Breast epithelium (tissue), 4 donors: ENCODE measurements around the gene RPS25. TPM values are rescaled to one million over a fixed set of nuclear protein-coding genes. Genes with fewer than 3 reads are reported as not detected.
A peak's percentile ranks its signal among the peaks of the same experiment; 100 is the strongest.

Source experiments
- DNase-seq, 2 donors: peaks; one replicate each; pipeline ENCODE4 v3.0.0-alpha.2; 2019; ENCODE audit warnings: low spot score in 2 of 2
- H3K27ac ChIP-seq, 2 donors: fragments of 200-600 bp; sonication (generic) in 1 of 2; one replicate each; pipeline ENCODE4 v1.5.1; 2016 to 2019; ENCODE audit warnings: mild to moderate bottlenecking in 1 of 2
- H3K27me3 ChIP-seq, 2 donors: fragments of 200-600 bp; sonication (generic) in 1 of 2; one replicate each; pipeline versions ENCODE4 v1.5.1 to v1.6.0; 2017 to 2019; ENCODE audit warnings: control low read depth in 1 of 2, mild to moderate bottlenecking in 1 of 2
- H3K36me3 ChIP-seq: fragments of 200-600 bp; one replicate; pipeline ENCODE4 v1.5.1; 2019
- H3K4me1 ChIP-seq, 2 donors: fragments of 200-600 bp; sonication (generic); one replicate each; pipeline ENCODE4 v1.5.1; 2016 to 2019; ENCODE audit warnings: control low read depth in 1 of 2
- H3K4me3 ChIP-seq, 3 donors: fragments of 200-600 bp; sonication (generic); 1 replicate in 2 of 3; 2 replicates in 1 of 3; pipeline ENCODE4 v1.5.1; 2016 to 2019; ENCODE audit warnings: mild to moderate bottlenecking in 3 of 3, moderate library complexity in 2 of 3
- H3K9me3 ChIP-seq, 2 donors: fragments of 200-600 bp; sonication (generic) in 1 of 2; one replicate each; pipeline ENCODE4 v1.5.1; 2016 to 2019; ENCODE audit warnings: control low read depth in 1 of 2
- CTCF ChIP-seq, 3 donors: fragments of 450-650 bp; IDR thresholded peaks; one replicate each; pipeline ENCODE4 v1.5.1; 2016 to 2017; ENCODE audit warnings: antibody characterized with exemption in 3 of 3, mild to moderate bottlenecking in 3 of 3, moderate library complexity in 3 of 3
- POLR2A ChIP-seq: fragments of 450-650 bp; IDR thresholded peaks from one replicate; pipeline ENCODE4 v1.6.1; 2016; ENCODE audit warnings: antibody characterized with exemption, mild to moderate bottlenecking, moderate library complexity
- POLR2AphosphoS5 ChIP-seq, 3 donors: sonication (generic); formaldehyde crosslinking; IDR thresholded peaks; one replicate each; pipeline ENCODE4 v1.6.1; 2017; ENCODE audit warnings: antibody characterized with exemption in 3 of 3
- intact Hi-C: fragments of 100-400 bp; cut with DNase I; formaldehyde crosslinking; loops from one replicate; pipeline ENCODE4 v1.15.1; 2023; ENCODE audit warnings: low total_unique reads
- total RNA-seq, 3 donors: library from RNA; depleted of rRNA; stranded (reverse); fragments of >200 nt; gene quantifications; one replicate each; pipeline ENCODE4 v1.1.0, GENCODE V29; 2016

The RPS25 gene
- total RNA-seq, 3 donors from 2014 or later = 1,984 to 3,403 (median 2,926) TPM

- H3K27ac ChIP-seq = peak within 1 kb of the TSS; percentile 86 to 90
- H3K9me3 ChIP-seq = no peaks in the 10 kb centered on the region
- DNase-seq = peak; percentile 98
- H3K4me1 ChIP-seq = peaks cover 0 to 19% of the 10 kb centered on the region in 2 donors
- intact Hi-C loops = no loop called here
- H3K36me3 ChIP-seq = no peaks in the 10 kb centered on the region
- TF ChIP-seq CTCF (IDR thresholded peaks at IDR 0.05) (peak in 2 of 3 donors; percentile 89 to 90), POLR2A (no peak), POLR2AphosphoS5 (IDR thresholded peaks at IDR 0.05) (peak in 2 of 3 donors; percentile 42 to 49)
- H3K4me3 ChIP-seq = peak within 1 kb of the TSS; percentile 62 to 86 (median 81)
- no peaks in the 10 kb centered on the region for H3K27me3 ChIP-seq
These were observed 12.3 kb upstream of the RPS25 start, which contains the start of gene SLC37A4 for GRCh38 chr11:119030329-119031047. Gene SLC37A4 (minus strand): TSS chr11:119030877.

GRCh38 chr11:119030029-119030328 lies 11.8 kb upstream of the RPS25 start:
- DNase-seq = no peak
- no peaks in the 10 kb centered on the region for H3K36me3 ChIP-seq
- H3K9me3 ChIP-seq = no peaks in the 10 kb centered on the region
- intact Hi-C loops = no loop called here
- peak overlapping the region; percentile 86 to 90 for H3K27ac ChIP-seq
- peaks cover 0 to 19% of the 10 kb centered on the region in 2 donors for H3K4me1 ChIP-seq
- H3K4me3 ChIP-seq = peak overlapping the region; percentile 62 to 86 (median 81)
- TF ChIP-seq POLR2AphosphoS5 (IDR thresholded peaks at IDR 0.05) (no peak), CTCF (IDR thresholded peaks at IDR 0.05) (no peak), POLR2A (no peak)
- H3K27me3 ChIP-seq = no peaks in the 10 kb centered on the region

- Histone ChIP-seq H3K27ac (peak overlapping the region; percentile 86 to 90), H3K4me1 (peaks cover 0 to 19% of the 10 kb centered on the region in 2 donors), H3K4me3 (peak overlapping the region; percentile 62 to 86 (median 81)), H3K27me3 (no peaks in the 10 kb centered on the region), H3K36me3 (no peaks in the 10 kb centered on the region), H3K9me3 (no peaks in the 10 kb centered on the region)
- DNase-seq = no peak
- TF ChIP-seq CTCF (IDR thresholded peaks at IDR 0.05) (no peak), POLR2AphosphoS5 (IDR thresholded peaks at IDR 0.05) (no peak), POLR2A (no peak)
- intact Hi-C loops = no loop called here
These were observed 11.3 kb upstream of the RPS25 start for GRCh38 chr11:119029340-119030028.

GRCh38 chr11:119029069-119029339 lies 10.9 kb upstream of the RPS25 start:
- intact Hi-C loops = no loop called here
- Histone ChIP-seq H3K36me3 (no peaks in the 10 kb centered on the region), H3K4me3 (peak overlapping the region in 2 of 3 donors; percentile 81 to 86), H3K27ac (peak overlapping the region; percentile 86 to 90), H3K4me1 (peaks cover 0 to 19% of the 10 kb centered on the region in 2 donors), H3K9me3 (no peaks in the 10 kb centered on the region), H3K27me3 (no peaks in the 10 kb centered on the region)
- TF ChIP-seq CTCF (IDR thresholded peaks at IDR 0.05) (no peak), POLR2AphosphoS5 (IDR thresholded peaks at IDR 0.05) (no peak), POLR2A (no peak)
- no peak for DNase-seq

- Histone ChIP-seq H3K4me3 (no peak overlapping the region), H3K4me1 (peaks cover 0 to 19% of the 10 kb centered on the region in 2 donors), H3K27ac (peak overlapping the region; percentile 86 to 90), H3K36me3 (no peaks in the 10 kb centered on the region), H3K9me3 (no peaks in the 10 kb centered on the region), H3K27me3 (no peaks in the 10 kb centered on the region)
- TF ChIP-seq CTCF (IDR thresholded peaks at IDR 0.05) = no peak
- TF ChIP-seq POLR2AphosphoS5 (IDR thresholded peaks at IDR 0.05) = no peak
- no peak for TF ChIP-seq POLR2A
- intact Hi-C loops = no loop called here
- DNase-seq = no peak
These were observed 10.4 kb upstream of the RPS25 start for GRCh38 chr11:119028346-119029068.
